ENCODE data around the gene TRIP6. TPM values are rescaled to one million over a fixed set of nuclear protein-coding genes. Genes with fewer than 3 reads are reported as not detected.

Gene TRIP6
- total RNA-seq, 4 donors from 2014 or later = 24.9 to 53.5 (median 43.1) TPM

DNA sequence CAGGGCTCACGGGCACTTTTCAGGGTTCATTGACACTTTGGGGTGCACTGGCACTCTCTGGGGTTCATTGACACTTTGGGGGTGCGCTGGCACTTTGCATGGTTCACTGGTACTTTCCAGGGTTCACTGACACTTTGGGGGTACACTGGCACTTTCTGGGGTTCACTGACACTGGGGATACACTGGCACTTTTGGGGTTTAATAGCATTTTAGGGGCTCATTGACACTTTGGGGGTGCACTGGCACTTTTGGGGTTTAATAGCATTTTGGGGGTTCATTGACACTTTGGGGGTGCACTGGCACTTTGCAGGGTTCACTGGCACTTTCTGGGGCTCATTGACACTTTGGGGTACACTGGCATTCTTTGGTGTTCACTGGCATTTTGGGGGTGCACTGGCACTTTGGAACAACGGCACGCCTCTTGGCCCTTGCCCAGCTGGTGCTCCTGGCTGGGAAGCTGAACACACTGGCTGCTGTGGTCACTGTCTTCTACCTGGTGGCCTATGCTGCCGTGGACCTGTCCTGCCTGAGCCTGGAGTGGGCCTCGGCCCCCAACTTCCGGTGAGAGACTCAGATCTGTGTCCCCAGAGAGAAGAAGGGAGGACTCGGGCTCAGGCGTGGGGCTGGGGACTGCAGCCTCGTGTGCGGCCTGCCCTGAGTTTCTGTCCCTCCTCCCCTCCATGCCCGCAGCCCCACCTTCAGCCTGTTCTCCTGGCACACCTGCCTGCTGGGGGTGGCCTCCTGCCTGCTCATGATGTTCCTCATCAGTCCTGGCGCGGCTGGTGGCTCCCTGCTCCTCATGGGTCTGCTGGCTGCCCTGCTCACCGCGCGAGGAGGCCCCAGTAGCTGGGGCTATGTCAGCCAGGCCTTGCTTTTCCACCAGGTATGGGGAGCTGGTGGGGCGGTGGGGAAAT lies 6.2 kb upstream of the TRIP6 start:
- TF ChIP-seq, protein P1, sequence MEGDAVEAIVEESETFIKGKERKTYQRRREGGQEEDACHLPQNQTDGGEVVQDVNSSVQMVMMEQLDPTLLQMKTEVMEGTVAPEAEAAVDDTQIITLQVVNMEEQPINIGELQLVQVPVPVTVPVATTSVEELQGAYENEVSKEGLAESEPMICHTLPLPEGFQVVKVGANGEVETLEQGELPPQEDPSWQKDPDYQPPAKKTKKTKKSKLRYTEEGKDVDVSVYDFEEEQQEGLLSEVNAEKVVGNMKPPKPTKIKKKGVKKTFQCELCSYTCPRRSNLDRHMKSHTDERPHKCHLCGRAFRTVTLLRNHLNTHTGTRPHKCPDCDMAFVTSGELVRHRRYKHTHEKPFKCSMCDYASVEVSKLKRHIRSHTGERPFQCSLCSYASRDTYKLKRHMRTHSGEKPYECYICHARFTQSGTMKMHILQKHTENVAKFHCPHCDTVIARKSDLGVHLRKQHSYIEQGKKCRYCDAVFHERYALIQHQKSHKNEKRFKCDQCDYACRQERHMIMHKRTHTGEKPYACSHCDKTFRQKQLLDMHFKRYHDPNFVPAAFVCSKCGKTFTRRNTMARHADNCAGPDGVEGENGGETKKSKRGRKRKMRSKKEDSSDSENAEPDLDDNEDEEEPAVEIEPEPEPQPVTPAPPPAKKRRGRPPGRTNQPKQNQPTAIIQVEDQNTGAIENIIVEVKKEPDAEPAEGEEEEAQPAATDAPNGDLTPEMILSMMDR (IDR thresholded peaks at IDR 0.05; ENCODE audit: low read depth) = no peak

DNA sequence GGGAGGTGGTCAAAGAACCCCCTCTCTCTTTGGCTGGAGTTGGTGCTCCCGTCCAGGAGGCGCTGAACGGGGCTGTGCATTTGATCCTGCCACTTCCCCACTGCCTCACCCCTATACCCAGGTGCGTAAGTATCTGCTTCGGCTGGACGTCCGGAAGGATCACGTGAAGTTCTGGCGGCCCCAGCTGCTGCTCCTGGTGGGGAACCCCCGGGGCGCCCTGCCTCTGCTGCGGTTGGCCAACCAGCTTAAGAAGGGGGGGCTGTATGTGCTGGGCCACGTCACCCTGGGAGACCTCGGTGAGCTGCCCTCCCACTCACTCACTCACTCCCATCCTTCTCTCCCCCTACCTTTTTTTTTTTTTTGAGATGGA lies 5.6 kb upstream of the TRIP6 start:
- TF ChIP-seq, protein P1 (IDR thresholded peaks at IDR 0.05; ENCODE audit: low read depth) = no peak

DNA sequence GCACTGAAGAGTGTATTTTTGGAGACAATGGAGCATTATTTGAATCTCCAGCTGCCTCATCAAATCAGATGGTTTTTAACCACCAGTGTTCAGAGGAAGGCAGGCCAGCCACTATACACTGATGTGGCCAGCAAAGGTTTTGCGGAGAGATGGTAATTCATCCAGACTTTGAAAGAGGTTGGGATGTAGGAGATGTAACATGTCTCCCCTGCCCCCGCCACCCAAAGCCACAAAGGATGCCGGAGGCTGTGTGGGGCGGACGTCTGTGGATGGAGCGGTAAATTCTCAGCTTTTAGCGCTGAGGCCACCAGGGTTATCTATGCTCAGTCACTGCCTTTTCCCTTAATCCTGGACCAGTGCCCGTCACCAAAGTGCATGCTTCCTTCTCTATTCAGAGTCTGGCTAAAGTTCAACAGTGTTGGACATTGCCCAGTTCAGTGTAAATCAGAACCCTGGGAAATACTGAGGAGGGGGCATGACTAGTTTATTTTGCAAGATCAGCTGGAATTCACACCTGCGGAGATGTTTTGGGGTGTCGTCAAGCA lies 3.7 kb upstream of the TRIP6 start:
- TF ChIP-seq, protein P1 (IDR thresholded peaks at IDR 0.05; ENCODE audit: low read depth) = no peak

DNA sequence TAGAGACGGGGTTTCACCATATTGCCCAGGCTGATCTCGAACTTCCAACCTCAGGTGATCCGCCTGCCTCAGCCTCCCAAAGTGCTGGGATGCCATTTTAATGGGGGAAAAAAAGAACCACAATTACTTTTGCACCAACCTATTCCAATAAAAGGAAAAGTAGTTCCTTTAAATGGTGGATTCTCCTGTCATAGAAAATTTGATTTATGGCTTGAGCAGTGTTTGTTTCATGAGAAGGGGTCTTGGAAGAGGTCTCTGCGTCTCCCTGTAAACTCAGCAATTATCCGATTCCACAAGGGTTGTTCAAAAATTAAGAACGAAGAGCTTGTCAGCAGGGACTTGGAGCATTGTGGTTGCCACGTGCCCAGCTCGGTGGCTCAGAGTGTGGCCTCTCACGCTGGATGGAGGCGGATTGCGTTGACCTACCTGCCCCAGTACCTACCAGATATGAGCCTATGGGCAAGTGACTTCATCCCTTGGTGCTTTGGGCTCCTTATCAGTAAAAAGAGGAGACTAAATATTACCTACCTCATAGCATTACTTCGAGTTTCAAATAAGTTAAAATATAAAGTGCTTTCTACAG lies 2.8 kb upstream of the TRIP6 start:
- TF ChIP-seq, protein P1 (IDR thresholded peaks at IDR 0.05; ENCODE audit: low read depth) = no peak

DNA sequence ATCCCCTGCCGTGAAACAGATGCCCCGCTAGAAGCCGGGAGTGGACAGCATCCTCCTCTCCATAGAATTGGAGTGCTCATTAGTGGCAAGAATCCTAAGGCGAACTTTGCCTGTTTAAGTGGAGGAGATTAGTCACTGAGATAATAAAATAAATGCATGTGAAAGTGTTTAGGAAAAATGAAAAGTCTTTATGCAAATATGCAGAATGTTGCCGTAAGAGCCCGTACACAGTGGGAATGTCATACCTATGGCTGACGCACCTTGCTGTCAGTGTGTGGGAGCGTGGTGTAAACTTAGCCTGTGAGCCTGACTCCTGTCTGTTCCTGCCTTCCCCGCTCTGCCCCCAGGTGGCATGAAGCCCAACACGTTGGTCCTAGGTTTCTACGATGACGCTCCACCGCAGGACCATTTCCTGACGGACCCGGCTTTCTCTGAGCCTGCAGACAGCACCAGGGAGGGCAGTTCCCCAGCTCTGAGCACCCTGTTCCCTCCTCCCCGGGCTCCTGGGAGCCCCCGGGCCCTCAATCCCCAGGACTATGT lies 1.7 kb upstream of the TRIP6 start:
- TF ChIP-seq, protein P1 (IDR thresholded peaks at IDR 0.05; ENCODE audit: low read depth) = no peak

DNA sequence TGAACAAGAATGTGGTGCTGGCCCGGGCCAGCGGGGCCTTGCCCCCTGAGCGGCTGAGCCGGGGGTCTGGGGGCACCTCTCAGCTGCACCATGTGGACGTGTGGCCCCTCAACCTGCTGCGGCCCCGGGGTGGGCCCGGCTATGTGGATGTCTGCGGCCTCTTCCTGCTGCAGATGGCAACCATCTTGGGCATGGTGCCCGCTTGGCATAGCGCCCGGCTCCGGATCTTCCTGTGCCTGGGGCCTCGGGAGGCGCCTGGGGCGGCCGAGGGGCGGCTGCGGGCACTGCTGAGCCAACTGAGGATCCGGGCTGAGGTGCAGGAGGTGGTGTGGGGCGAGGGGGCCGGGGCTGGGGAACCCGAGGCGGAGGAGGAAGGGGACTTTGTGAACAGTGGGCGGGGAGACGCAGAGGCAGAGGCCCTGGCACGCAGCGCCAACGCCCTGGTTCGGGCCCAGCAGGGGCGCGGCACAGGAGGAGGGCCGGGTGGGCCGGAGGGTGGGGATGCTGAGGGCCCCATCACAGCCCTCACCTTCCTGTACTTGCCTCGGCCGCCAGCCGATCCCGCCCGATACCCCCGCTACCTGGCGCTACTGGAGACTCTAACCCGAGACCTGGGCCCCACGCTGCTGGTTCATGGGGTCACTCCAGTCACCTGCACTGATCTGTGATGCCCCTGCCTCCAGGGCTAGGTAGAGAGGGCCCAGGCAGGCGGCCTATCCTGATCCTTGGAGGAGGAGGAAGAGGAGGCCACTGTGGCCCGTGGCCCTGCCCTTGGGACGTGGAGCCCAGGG lies 1.1 kb upstream of the TRIP6 start:
- TF ChIP-seq, protein P1 (IDR thresholded peaks at IDR 0.05; ENCODE audit: low read depth) = no peak
